ENCODE data around the gene ZMIZ1.

GRCh38 chr10:79241629-79241989 lies 172.8 kb downstream of the ZMIZ1 start:
- TF ChIP-seq, protein P1, sequence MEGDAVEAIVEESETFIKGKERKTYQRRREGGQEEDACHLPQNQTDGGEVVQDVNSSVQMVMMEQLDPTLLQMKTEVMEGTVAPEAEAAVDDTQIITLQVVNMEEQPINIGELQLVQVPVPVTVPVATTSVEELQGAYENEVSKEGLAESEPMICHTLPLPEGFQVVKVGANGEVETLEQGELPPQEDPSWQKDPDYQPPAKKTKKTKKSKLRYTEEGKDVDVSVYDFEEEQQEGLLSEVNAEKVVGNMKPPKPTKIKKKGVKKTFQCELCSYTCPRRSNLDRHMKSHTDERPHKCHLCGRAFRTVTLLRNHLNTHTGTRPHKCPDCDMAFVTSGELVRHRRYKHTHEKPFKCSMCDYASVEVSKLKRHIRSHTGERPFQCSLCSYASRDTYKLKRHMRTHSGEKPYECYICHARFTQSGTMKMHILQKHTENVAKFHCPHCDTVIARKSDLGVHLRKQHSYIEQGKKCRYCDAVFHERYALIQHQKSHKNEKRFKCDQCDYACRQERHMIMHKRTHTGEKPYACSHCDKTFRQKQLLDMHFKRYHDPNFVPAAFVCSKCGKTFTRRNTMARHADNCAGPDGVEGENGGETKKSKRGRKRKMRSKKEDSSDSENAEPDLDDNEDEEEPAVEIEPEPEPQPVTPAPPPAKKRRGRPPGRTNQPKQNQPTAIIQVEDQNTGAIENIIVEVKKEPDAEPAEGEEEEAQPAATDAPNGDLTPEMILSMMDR (conservative IDR thresholded peaks at IDR 0.05; ENCODE audit: low read length), result no peak
- no peak for TF ChIP-seq EZH2phosphoT487 (IDR thresholded peaks at IDR 0.05; ENCODE audit: borderline replicate concordance)

All from Loucy (cell line).